ENCODE data around the gene TMPO. TPM values are rescaled to one million over a fixed set of nuclear protein-coding genes. Genes with fewer than 3 reads are reported as not detected.
"Not testable (repeated sequence)": the region's sequence is repeated elsewhere in the genome, so short reads cannot be mapped to it uniquely, and the experiment has no call there.

TMPO gene
- total RNA-seq, 1 experiment from 2014 or later: 176 TPM

- ATAC-seq (no peak), DNase-seq (ENCODE audit: low spot score) (no peak)
- H3K27ac Mint-ChIP-seq: peak overlapping the region; percentile 99
- ChIA-PET CTCF (interaction anchor here (2.4 to 2.5 kb wide), 2 partner anchors 23 to 28 kb away, joined by 5 to 20 read pairs; no protein-coding TSS in a partner anchor), POLR2A (no interaction called here)
- peaks cover 22% of the 10 kb centered on the region for H3K4me1 Mint-ChIP-seq
- no peak for TF ChIP-seq FOXP1 (CRISPR knock-in tag; IDR thresholded peaks at IDR 0.05; ENCODE audit: borderline replicate concordance)
- no peak for TF ChIP-seq RELA (CRISPR knock-in tag; IDR thresholded peaks at IDR 0.05; ENCODE audit: borderline replicate concordance)
- TF ChIP-seq ZNF281 (CRISPR knock-in tag; IDR thresholded peaks at IDR 0.05): no peak
- no peak for TF ChIP-seq USF2 (CRISPR knock-in tag; IDR thresholded peaks at IDR 0.05)
- TF ChIP-seq SMAD3 (CRISPR knock-in tag; IDR thresholded peaks at IDR 0.05; ENCODE audit: borderline replicate concordance): no peak
- no peak for TF ChIP-seq NFATC4 (CRISPR knock-in tag; IDR thresholded peaks at IDR 0.05)
- no peak for TF ChIP-seq JUN (CRISPR knock-in tag; IDR thresholded peaks at IDR 0.05)
- TF ChIP-seq CREM (CRISPR knock-in tag; IDR thresholded peaks at IDR 0.05): no peak
- no peak for TF ChIP-seq RORB (CRISPR knock-in tag; IDR thresholded peaks at IDR 0.05)
- no peak for TF ChIP-seq ATF2 (CRISPR knock-in tag; IDR thresholded peaks at IDR 0.05; ENCODE audit: borderline replicate concordance, low read depth)
- H3K4me3 Mint-ChIP-seq: peak overlapping the region; percentile 98
- H3K9me3 Mint-ChIP-seq: no peaks in the 10 kb centered on the region
- H3K36me3 Mint-ChIP-seq: peaks cover 61% of the 10 kb centered on the region
- no peaks in the 10 kb centered on the region for H3K27me3 Mint-ChIP-seq (ENCODE audit: low read depth)
Observed at GRCh38 chr12:98595243-98595988, 80.0 kb downstream of the TMPO start.

- peak; percentile 59; the same call in 1 of the 2 replicates for TF ChIP-seq ZNF121 (CRISPR knock-in tag; IDR thresholded peaks at IDR 0.05)
- CTCF ChIA-PET: interaction anchor here (1.5 kb wide), 1 partner anchor 30 kb away, joined by 3 read pairs; no protein-coding TSS in a partner anchor
- peaks cover 22% of the 10 kb centered on the region for H3K4me1 Mint-ChIP-seq
- H3K27me3 Mint-ChIP-seq (ENCODE audit: low read depth); H3K9me3 Mint-ChIP-seq; ATAC-seq; DNase-seq (ENCODE audit: low spot score); H3K4me3 Mint-ChIP-seq; H3K27ac Mint-ChIP-seq: not testable (repeated sequence)
- POLR2A ChIA-PET: interaction anchor here (0.9 kb wide), 1 partner anchor 15 kb away, joined by 3 read pairs; no protein-coding TSS in a partner anchor
- peaks cover 78% of the 10 kb centered on the region for H3K36me3 Mint-ChIP-seq
Observed at GRCh38 chr12:98597313-98597712, 81.9 kb downstream of the TMPO start.

Other genes with a start within 250 kb of the TMPO start
- 716 to 733 TPM (median 726 TPM) in 3 replicates for gene SLC25A3, start 78.1 kb downstream of the TMPO start, total RNA-seq (2021)
- gene IKBIP, start 129.2 kb downstream of the TMPO start, total RNA-seq (2021): 15.5 to 17.3 TPM (median 17.0 TPM) in 3 replicates
- 18.4 to 20.6 TPM (median 19.3 TPM) in 3 replicates for gene APAF1, start 129.7 kb downstream of the TMPO start, total RNA-seq (2021)

Measured in WTC11 (cell line).